K562 (cell line): ENCODE results near the gene SNX4. TPM values are rescaled to one million over a fixed set of nuclear protein-coding genes. Genes with fewer than 3 reads are reported as not detected.

Source experiments
- ATAC-seq: fragments of 200-7000 bp; cut with Tn5 transposase; 3 replicates; pipeline ENCODE4 v1.9.1; 2020; ENCODE audit warnings: moderate library complexity
- BruUV-seq: library from RNA; stranded (reverse); fragments of 400-500 nt; replicated peaks from 2 replicates; lab custom pipeline; 2021; lab: Mats Ljungman, UMichigan
- CTCF ChIA-PET: fragments of 300-600 bp; formaldehyde crosslinking; extraction: SDS; loops from one replicate; lab custom pipeline; 2021; ENCODE audit warnings: low intra/inter-chr PET ratio; lab: Yijun Ruan, JAX
- POLR2A ChIA-PET: fragments of 300-600, 350-650 bp; sonication (Branson Sonifier 250); formaldehyde crosslinking; extraction: SDS; loops from one replicate; lab custom pipeline; 2021; ENCODE audit warnings: antibody characterized with exemption, inconsistent platforms; lab: Yijun Ruan, JAX
- DNase-seq, 4 experiments: peaks; one replicate each; pipeline versions ENCODE4 v3.0.0 to v3.0.0-alpha.2; 2011 to 2018; ENCODE audit warnings: low spot score in 3 of 4, mixed read lengths in 3 of 4; ENCODE audit errors: extremely low read depth in 1 of 4
- FAIRE-seq: peaks from 2 replicates; lab custom pipeline; 2011; peaks lifted over from hg19 to GRCh38; lab: Jason Lieb, UNC
- H2AFZ ChIP-seq: 2 replicates; pipeline ENCODE4 v1.6.0; 2011; ENCODE audit warnings: low read depth, low read length, control low read depth, inconsistent platforms
- H3K27ac ChIP-seq: fragments of 200-600 bp; 3 replicates; pipeline ENCODE4 v1.8.0; 2011; ENCODE audit warnings: low read depth, mild to moderate bottlenecking, control low read depth, inconsistent platforms, low read length, moderate library complexity, mixed read lengths; ENCODE audit errors: extremely low read depth
- H3K27me3 ChIP-seq, 2 experiments: fragments of 300-600 bp in 1 of 2; 2 replicates in 1 of 2; 3 replicates in 1 of 2; pipeline versions ENCODE4 v1.6.0 to v1.8.0; 2011; ENCODE audit warnings: inconsistent platforms in 2 of 2, low read length in 2 of 2, mild to moderate bottlenecking in 1 of 2, mixed read lengths in 1 of 2, moderate library complexity in 1 of 2; ENCODE audit not compliant: control insufficient read depth in 2 of 2, insufficient read depth in 2 of 2
- H3K36me3 ChIP-seq: fragments of 300-600 bp; 3 replicates; pipeline ENCODE4 v1.8.0; 2011; ENCODE audit warnings: mild to moderate bottlenecking, low read length, inconsistent platforms; ENCODE audit not compliant: control insufficient read depth, insufficient read depth
- H3K4me1 ChIP-seq, 2 experiments: fragments of 200-600 bp in 1 of 2; replicated peaks in 1 of 2; 2 replicates in 1 of 2; 3 replicates in 1 of 2; pipeline versions ENCODE4 v1.5.1 to v1.8.0; 2011; ENCODE audit warnings: inconsistent platforms in 2 of 2, low read length in 2 of 2, mild to moderate bottlenecking in 1 of 2, mixed read lengths in 1 of 2, moderate library complexity in 1 of 2; ENCODE audit not compliant: control insufficient read depth in 2 of 2, insufficient read depth in 2 of 2
- H3K4me2 ChIP-seq: 2 replicates; pipeline ENCODE4 v1.6.1; 2011; ENCODE audit warnings: low read length, control low read depth, inconsistent platforms, mixed read lengths; ENCODE audit not compliant: insufficient read depth
- H3K4me3 ChIP-seq: fragments of 200-600 bp; sonication (generic), shearing (Covaris generic); 2 replicates; pipeline ENCODE4 v1.5.1; 2016; ENCODE audit warnings: control low read depth, inconsistent platforms
- H3K79me2 ChIP-seq: fragments of 200-600 bp; 3 replicates; pipeline ENCODE4 v1.8.0; 2011; ENCODE audit warnings: low read length, inconsistent platforms; ENCODE audit not compliant: control insufficient read depth, insufficient read depth
- H3K9ac ChIP-seq, 2 experiments: 2 replicates each; pipeline versions ENCODE4 v1.6.0 to v1.6.1; 2011; ENCODE audit warnings: low read depth in 2 of 2, low read length in 2 of 2, control low read depth in 1 of 2, inconsistent platforms in 1 of 2, mild to moderate bottlenecking in 1 of 2, mixed read lengths in 1 of 2; ENCODE audit not compliant: insufficient read depth in 1 of 2
- H3K9me1 ChIP-seq: one replicate; pipeline ENCODE4 v1.6.0; 2011; ENCODE audit warnings: inconsistent platforms, mild to moderate bottlenecking, low read length, moderate library complexity; ENCODE audit not compliant: control insufficient read depth, insufficient read depth
- H3K9me3 ChIP-seq: replicated peaks from 2 replicates; pipeline ENCODE4 v1.5.1; 2011; ENCODE audit warnings: low read depth, low read length, inconsistent platforms; ENCODE audit not compliant: control insufficient read depth, insufficient read depth
- H4K20me1 ChIP-seq: replicated peaks from 2 replicates; pipeline ENCODE4 v1.6.1; 2011; ENCODE audit warnings: low read length, inconsistent platforms, mixed read lengths; ENCODE audit not compliant: control insufficient read depth, insufficient read depth
- ARID3B ChIP-seq: fragments of 250-450 bp; sonication (Bioruptor Pico); IDR thresholded peaks from 2 replicates; pipeline ENCODE4 v1.4.0; 2020; ENCODE audit warnings: borderline replicate concordance
- GATAD2A ChIP-seq: fragments of 450-650 bp; IDR thresholded peaks from 2 replicates; pipeline ENCODE4 v1.6.1; 2017
- HES1 ChIP-seq: fragments of 450-650 bp; IDR thresholded peaks from 2 replicates; pipeline ENCODE4 v1.6.1; 2016; ENCODE audit warnings: low read depth, mild to moderate bottlenecking, moderate library complexity
- HNRNPK ChIP-seq: fragments of 200-400 bp; formaldehyde crosslinking; IDR thresholded peaks from one replicate; pipeline ENCODE4 v1.6.1; 2018; ENCODE audit warnings: mild to moderate bottlenecking, low read depth, low read length; ENCODE audit not compliant: poor library complexity, severe bottlenecking
- MBD1 ChIP-seq: fragments of 250-450 bp; sonication (Bioruptor Pico); IDR thresholded peaks from 2 replicates; pipeline ENCODE4 v1.8.0; 2022; ENCODE audit warnings: inconsistent platforms
- RBM17 ChIP-seq: fragments of 200-400 bp; formaldehyde crosslinking; IDR thresholded peaks from 2 replicates; pipeline ENCODE4 v1.6.1; 2017; ENCODE audit warnings: low read depth, mild to moderate bottlenecking, low read length, borderline replicate concordance
- SRF ChIP-seq, 2 experiments: fragments of 250-450, 450-650 bp in 1 of 2; sonication (Bioruptor Pico) in 1 of 2; sonication (generic) in 1 of 2; formaldehyde crosslinking; IDR thresholded peaks; 2 replicates each; pipeline versions ENCODE4 v1.5.0 to v1.5.1; 2020 to 2022; ENCODE audit warnings: mild to moderate bottlenecking in 1 of 2, missing genetic modification reagents in 1 of 2
- YBX1 ChIP-seq: fragments of 450-650 bp; IDR thresholded peaks from 2 replicates; pipeline ENCODE4 v1.7.1; 2016; ENCODE audit warnings: mild to moderate bottlenecking
- ZBTB12 ChIP-seq: fragments of 250-450 bp; sonication (Bioruptor Pico); IDR thresholded peaks from 2 replicates; pipeline ENCODE4 v1.4.0; 2020
- ZNF764 ChIP-seq: fragments of 250-450 bp; sonication (Bioruptor Pico); IDR thresholded peaks from 2 replicates; pipeline ENCODE4 v1.4.0; 2020; ENCODE audit warnings: low read depth, mild to moderate bottlenecking, moderate library complexity
- WGBS: fragments of 100-300 bp; shearing (Covaris generic); methylation state at CpG from one replicate; pipeline ENCODE4 v1.1.6; 2016; ENCODE audit warnings: low coverage, mixed read lengths; ENCODE audit not compliant: insufficient coverage; ENCODE audit errors: missing lambda C conversion rate; 5-methylcytosine and 5-hydroxymethylcytosine counted together
- in situ Hi-C: fragments of 300-500 bp; cut with MboI; formaldehyde crosslinking; loops from 4 replicates; pipeline ENCODE4 v1.15.0; 2018; ENCODE audit warnings: inconsistent platforms, mixed read lengths
- intact Hi-C: fragments of 100-400 bp; cut with micrococcal nuclease; formaldehyde crosslinking; loops from 2 replicates; pipeline ENCODE4 v1.14.2; 2022
- polyA plus RNA-seq, 8 experiments: library from polyadenylated mRNA; depleted of rRNA in 4 of 8; stranded (reverse) in 5 of 8; unstranded in 3 of 8; fragments of >200 nt; fragmentation: Nextera tagmentation in 2 of 8; fragmentation: Illumina TruSeq in 1 of 8; extraction: Ambion mirVana in 2 of 8; extraction: Trizol in 1 of 8; gene quantifications; 2 replicates each; pipeline versions ENCODE4 v1.2.1 to v1.2.3, GENCODE V29; 2011 to 2014; ENCODE audit warnings: inconsistent platforms in 1 of 8, missing spikeins in 1 of 8
- total RNA-seq, 7 experiments: library from RNA; depleted of rRNA in 6 of 7; stranded (reverse); fragments of >200 nt in 6 of 7; fragmentation: Illumina TruSeq in 2 of 7; extraction: Trizol in 2 of 7; gene quantifications; 2 replicates each; pipeline versions ENCODE4 v1.2.1 to v1.2.3, GENCODE V29; 2011 to 2021; ENCODE audit warnings: low replicate concordance in 1 of 7

SNX4 gene
- total and polyA plus RNA-seq, 9 of the 15 experiments (the other 6 are each of a cell fraction or from before 2014, with no cell fraction given) = 11.4 to 40.3 (median 30.0) TPM

- DNase-seq (no peak), FAIRE-seq (no peak), ATAC-seq (no peak)
- POLR2A ChIA-PET = no interaction called here
- Histone ChIP-seq H3K9ac (no peak overlapping the region), H3K27me3 (no peaks in the 10 kb centered on the region), H3K79me2 (no peaks in the 10 kb centered on the region), H3K9me3 (no peaks in the 10 kb centered on the region), H3K4me3 (no peak overlapping the region), H3K4me1 (peaks cover 13 to 17% of the 10 kb centered on the region in 2 experiments; a peak in 4 of 5 replicates), H3K27ac (no peak overlapping the region), H3K4me2 (no peak overlapping the region), H2AFZ (no peak overlapping the region), H3K9me1 (no peaks in the 10 kb centered on the region), H4K20me1 (no peaks in the 10 kb centered on the region), H3K36me3 (peaks cover 23% of the 10 kb centered on the region; the same call in 1 of the 3 replicates)
- in situ Hi-C loops = no loop called here
- 82% methylated on average over 1 of the region's 1 CpG for WGBS
- no TSS peak for BruUV-seq
- intact Hi-C loops = no loop called here
- CTCF ChIA-PET = no interaction called here
- TF ChIP-seq HES1 (no peak), ZBTB12 (CRISPR knock-in tag) (no peak), GATAD2A (no peak), ARID3B (no peak), MBD1 (no peak), SRF (CRISPR knock-in tag; IDR thresholded peaks at IDR 0.05) (no peak), RBM17 (no peak), YBX1 (no peak), ZNF764 (CRISPR knock-in tag) (no peak), HNRNPK (no peak)
Observed at GRCh38 chr3:125443923-125444322, 76.1 kb downstream of the SNX4 start.
